ENCODE data around the gene TFAP2E.

GRCh38 chr1:35615440-35615839 is 42.3 kb downstream of the TFAP2E start:
- TF ChIP-seq CTCF (IDR thresholded peaks at IDR 0.05; ENCODE audit: insufficient read depth, low read depth, low read length) (no peak), EZH2 (IDR thresholded peaks at IDR 0.05; ENCODE audit: insufficient read depth, low read length) (no peak)
